Transverse colon (tissue), 3 donors: ENCODE data around the gene UBAC2.

Experiments
- CTCF ChIP-seq, 5 experiments: fragments of 200-600 bp in 3 of 5; fragments of 450-650 bp in 2 of 5; sonication (generic) in 3 of 5; IDR thresholded peaks; 1 replicate in 2 of 5; 2 replicates in 3 of 5; pipeline ENCODE4 v1.5.1; 2016 to 2017; ENCODE audit warnings: antibody characterized with exemption in 5 of 5, inconsistent platforms in 3 of 5, mild to moderate bottlenecking in 2 of 5, moderate library complexity in 1 of 5
- POLR2A ChIP-seq: fragments of 450-650 bp; IDR thresholded peaks from one replicate; pipeline ENCODE4 v1.6.1; 2016; ENCODE audit warnings: antibody characterized with exemption, mild to moderate bottlenecking, moderate library complexity

GRCh38 chr13:99256283-99256682 is 55.6 kb downstream of the UBAC2 start:
- TF ChIP-seq CTCF (IDR thresholded peaks at IDR 0.05) (no peak), POLR2A (no peak)
